Cardiac fibroblast (primary cell): Measurements from ENCODE around the gene TTYH3.

Experiments
- DNase-seq, 2 donors: peaks; one replicate each; pipeline versions ENCODE4 v3.0.0 to v3.0.0-alpha.2; 2010; ENCODE audit warnings: low read depth in 2 of 2
- H3K4me3 ChIP-seq, 2 donors: replicated peaks in 1 of 2; 1 replicate in 1 of 2; 2 replicates in 1 of 2; pipeline ENCODE4 v1.5.1; 2011; ENCODE audit warnings: low read depth in 2 of 2, low read length in 2 of 2, mild to moderate bottlenecking in 2 of 2, moderate library complexity in 1 of 2
- CTCF ChIP-seq: IDR thresholded peaks from one replicate; pipeline ENCODE4 v1.5.1; 2011; ENCODE audit warnings: low read depth, mild to moderate bottlenecking, low read length, inconsistent platforms

The TTYH3 gene

GRCh38 chr7:2626498-2627117 lies 5.2 kb upstream of the TTYH3 start:
- TF ChIP-seq CTCF, result no peak
- peak; percentile 80 to 92 for DNase-seq
- no peak overlapping the region for H3K4me3 ChIP-seq

GRCh38 chr7:2627258-2628129 lies 4.3 kb upstream of the TTYH3 start:
- no peak for DNase-seq
- no peak overlapping the region for H3K4me3 ChIP-seq
- no peak for TF ChIP-seq CTCF

GRCh38 chr7:2628130-2628482 lies 3.7 kb upstream of the TTYH3 start:
- no peak overlapping the region for H3K4me3 ChIP-seq
- TF ChIP-seq CTCF, result no peak
- DNase-seq, result no peak

- DNase-seq, result no peak
- H3K4me3 ChIP-seq, result no peak overlapping the region
- no peak for TF ChIP-seq CTCF
Measured at GRCh38 chr7:2628891-2629290, 2.9 kb upstream of the TTYH3 start.

- no peak for TF ChIP-seq CTCF
- no peak overlapping the region for H3K4me3 ChIP-seq
- DNase-seq, result peak; percentile 31 to 63
Measured at GRCh38 chr7:2629746-2630681, 1.8 kb upstream of the TTYH3 start.

GRCh38 chr7:2632733-2633537 lies 1.1 kb downstream of the TTYH3 start:
- no peak for TF ChIP-seq CTCF
- peak overlapping the region; percentile 81 to 92 for H3K4me3 ChIP-seq
- DNase-seq, result peak; percentile 51 to 65
